Rectal smooth muscle tissue (tissue), 1 donor: ENCODE measurements around the gene TRIM22.
"Not testable (repeated sequence)": the region's sequence is repeated elsewhere in the genome, so short reads cannot be mapped to it uniquely, and the experiment has no call there.

Experiments
- H3K27ac ChIP-seq: one replicate; pipeline ENCODE4 v1.7.0; 2013; ENCODE audit warnings: low read depth, low read length, inconsistent platforms
- H3K27me3 ChIP-seq: one replicate; pipeline ENCODE4 v1.7.0; 2013; ENCODE audit warnings: low read length; ENCODE audit not compliant: control insufficient read depth, insufficient read depth
- H3K36me3 ChIP-seq: one replicate; pipeline ENCODE4 v1.7.0; 2013; ENCODE audit warnings: low read length; ENCODE audit not compliant: control insufficient read depth, insufficient read depth
- H3K4me1 ChIP-seq: one replicate; pipeline ENCODE4 v1.7.0; 2013; ENCODE audit warnings: low read length; ENCODE audit not compliant: control insufficient read depth, insufficient read depth
- H3K4me3 ChIP-seq: one replicate; pipeline ENCODE4 v1.7.0; 2013; ENCODE audit warnings: low read length
- H3K9ac ChIP-seq: one replicate; pipeline ENCODE4 v1.7.0; 2013; ENCODE audit warnings: low read length

The TRIM22 gene

GRCh38 chr11:5695580-5695979, 6.0 kb downstream of the TRIM22 start:
- Histone ChIP-seq H3K27me3 (no peaks in the 10 kb centered on the region), H3K27ac (no peak overlapping the region), H3K36me3 (peaks cover 11% of the 10 kb centered on the region), H3K9ac (no peak overlapping the region), H3K4me3 (no peak overlapping the region), H3K4me1 (no peaks in the 10 kb centered on the region)

DNA sequence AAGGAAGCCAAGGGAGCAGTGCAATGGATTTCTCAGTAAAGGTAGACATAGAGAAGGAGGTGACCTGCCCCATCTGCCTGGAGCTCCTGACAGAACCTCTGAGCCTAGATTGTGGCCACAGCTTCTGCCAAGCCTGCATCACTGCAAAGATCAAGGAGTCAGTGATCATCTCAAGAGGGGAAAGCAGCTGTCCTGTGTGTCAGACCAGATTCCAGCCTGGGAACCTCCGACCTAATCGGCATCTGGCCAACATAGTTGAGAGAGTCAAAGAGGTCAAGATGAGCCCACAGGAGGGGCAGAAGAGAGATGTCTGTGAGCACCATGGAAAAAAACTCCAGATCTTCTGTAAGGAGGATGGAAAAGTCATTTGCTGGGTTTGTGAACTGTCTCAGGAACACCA, 6.6 kb downstream of the TRIM22 start:
- Histone ChIP-seq H3K9ac (no peak overlapping the region), H3K36me3 (peaks cover 11% of the 10 kb centered on the region), H3K4me3 (no peak overlapping the region), H3K27me3 (no peaks in the 10 kb centered on the region), H3K27ac (no peak overlapping the region), H3K4me1 (no peaks in the 10 kb centered on the region)

DNA sequence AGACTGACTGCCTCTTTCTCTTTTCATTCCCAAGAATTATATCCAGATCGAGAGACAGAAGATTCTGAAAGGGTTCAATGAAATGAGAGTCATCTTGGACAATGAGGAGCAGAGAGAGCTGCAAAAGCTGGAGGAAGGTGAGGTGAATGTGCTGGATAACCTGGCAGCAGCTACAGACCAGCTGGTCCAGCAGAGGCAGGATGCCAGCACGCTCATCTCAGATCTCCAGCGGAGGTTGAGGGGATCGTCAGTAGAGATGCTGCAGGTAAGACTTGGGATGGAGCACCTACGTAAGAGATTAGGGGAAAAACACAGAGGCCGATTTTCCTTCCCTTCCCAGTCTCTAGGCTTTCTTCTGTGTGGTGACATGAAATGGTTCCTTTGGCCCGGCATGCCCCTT, 8.7 kb downstream of the TRIM22 start:
- no peaks in the 10 kb centered on the region for H3K4me1 ChIP-seq
- H3K4me3 ChIP-seq: no peak overlapping the region
- no peaks in the 10 kb centered on the region for H3K27me3 ChIP-seq
- H3K9ac ChIP-seq: no peak overlapping the region
- no peak overlapping the region for H3K27ac ChIP-seq
- peaks cover 11% of the 10 kb centered on the region for H3K36me3 ChIP-seq

DNA sequence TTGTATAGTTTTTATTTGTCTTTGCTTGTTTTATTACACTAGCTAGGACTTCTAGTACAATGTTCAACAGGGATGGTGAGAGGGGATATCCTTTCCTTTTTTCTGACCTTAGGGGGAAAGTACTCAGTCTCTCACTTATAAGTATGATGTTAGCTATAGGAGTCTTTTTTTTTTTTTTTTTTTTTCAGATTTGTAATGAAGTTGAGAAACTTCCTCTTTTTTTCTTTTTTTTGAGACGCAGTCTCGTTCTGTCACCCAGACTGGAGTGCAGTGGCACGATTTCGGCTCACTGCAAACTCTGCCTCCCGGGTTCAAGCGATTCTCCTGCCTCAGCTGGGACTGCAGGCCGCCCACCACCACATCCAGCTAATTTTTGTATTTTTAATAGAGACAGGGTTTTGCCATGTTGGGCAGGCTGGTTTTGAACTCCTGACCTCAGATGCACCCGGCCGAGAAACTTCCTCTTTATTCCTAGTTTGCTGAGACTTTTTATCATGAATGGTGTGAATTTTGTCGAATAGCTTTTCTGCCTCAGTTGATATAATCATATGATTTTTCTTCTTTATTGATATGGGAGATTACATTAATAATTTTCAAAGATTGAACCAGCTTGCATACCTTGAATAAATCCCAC, 10.9 kb downstream of the TRIM22 start:
- H3K36me3 ChIP-seq: peaks cover 11% of the 10 kb centered on the region

DNA sequence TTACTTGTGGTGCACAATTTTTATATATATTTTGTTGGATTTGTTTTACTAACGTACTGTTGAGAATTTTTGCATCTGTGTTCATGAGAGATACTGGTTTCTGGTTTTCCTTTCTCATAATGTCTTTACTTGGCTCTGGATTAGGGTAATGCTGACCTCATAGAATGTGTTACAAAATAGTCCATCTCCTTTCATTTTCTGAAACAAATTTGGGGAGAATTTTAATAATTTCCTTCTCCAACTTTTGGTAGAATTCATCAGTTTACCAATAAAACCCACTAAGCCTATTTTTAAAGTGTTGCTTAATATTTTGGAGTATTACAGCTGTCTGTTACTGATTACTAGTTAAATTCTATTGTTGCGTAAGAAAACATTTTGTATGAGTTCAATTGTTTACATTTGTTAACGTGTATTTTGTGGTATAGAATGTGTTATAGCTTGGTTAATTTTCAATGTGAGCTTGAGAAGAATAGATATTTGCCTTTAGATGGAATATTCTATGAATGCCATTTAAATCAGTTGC, 11.5 kb downstream of the TRIM22 start:
- Histone ChIP-seq H3K36me3 (peaks cover 10% of the 10 kb centered on the region), H3K27ac (no peak overlapping the region), H3K27me3 (no peaks in the 10 kb centered on the region), H3K4me1 (no peaks in the 10 kb centered on the region), H3K9ac (no peak overlapping the region), H3K4me3 (no peak overlapping the region)

More for the DNA sequence above, 10.9 kb downstream of the TRIM22 start:
- Histone ChIP-seq H3K27ac (no peak overlapping the region), H3K9ac (no peak overlapping the region), H3K27me3 (no peaks in the 10 kb centered on the region), H3K4me1 (no peaks in the 10 kb centered on the region), H3K4me3 (no peak overlapping the region)

- H3K4me3 ChIP-seq: no peak overlapping the region
- no peak overlapping the region for H3K27ac ChIP-seq
- no peak overlapping the region for H3K9ac ChIP-seq
- H3K27me3 ChIP-seq: no peaks in the 10 kb centered on the region
- peaks cover 5% of the 10 kb centered on the region for H3K36me3 ChIP-seq
- no peaks in the 10 kb centered on the region for H3K4me1 ChIP-seq
Observed at GRCh38 chr11:5703741-5704536, 14.3 kb downstream of the TRIM22 start.

- H3K9ac ChIP-seq: no peak overlapping the region
- H3K36me3 ChIP-seq: peaks cover 5% of the 10 kb centered on the region
- H3K4me1 ChIP-seq: no peaks in the 10 kb centered on the region
Observed at GRCh38 chr11:5705688-5706087, 16.1 kb downstream of the TRIM22 start.

GRCh38 chr11:5712507-5712906, 22.9 kb downstream of the TRIM22 start:
- Histone ChIP-seq H3K4me1 (no peaks in the 10 kb centered on the region), H3K36me3 (peaks cover 5% of the 10 kb centered on the region), H3K9ac (no peak overlapping the region), H3K4me3 (no peak overlapping the region), H3K27me3 (no peaks in the 10 kb centered on the region), H3K27ac (no peak overlapping the region)

More at GRCh38 chr11:5705688-5706087, 16.1 kb downstream of the TRIM22 start:
- H3K4me3 ChIP-seq: no peak overlapping the region
- H3K27ac ChIP-seq: no peak overlapping the region
- no peaks in the 10 kb centered on the region for H3K27me3 ChIP-seq

- Histone ChIP-seq H3K4me3 (no peak overlapping the region), H3K27me3 (no peaks in the 10 kb centered on the region), H3K36me3 (no peaks in the 10 kb centered on the region), H3K27ac (no peak overlapping the region), H3K9ac (no peak overlapping the region), H3K4me1 (no peaks in the 10 kb centered on the region)
Observed at GRCh38 chr11:5713695-5714094, 24.1 kb downstream of the TRIM22 start.

GRCh38 chr11:5716518-5716917, 26.9 kb downstream of the TRIM22 start:
- H3K9ac ChIP-seq, H3K27me3 ChIP-seq, H3K27ac ChIP-seq, H3K36me3 ChIP-seq, H3K4me1 ChIP-seq, H3K4me3 ChIP-seq: not testable (repeated sequence)

GRCh38 chr11:5719703-5720495, 30.3 kb downstream of the TRIM22 start:
- Histone ChIP-seq H3K36me3 (no peaks in the 10 kb centered on the region), H3K9ac (no peak overlapping the region), H3K27ac (no peak overlapping the region), H3K27me3 (no peaks in the 10 kb centered on the region), H3K4me3 (no peak overlapping the region), H3K4me1 (no peaks in the 10 kb centered on the region)

DNA sequence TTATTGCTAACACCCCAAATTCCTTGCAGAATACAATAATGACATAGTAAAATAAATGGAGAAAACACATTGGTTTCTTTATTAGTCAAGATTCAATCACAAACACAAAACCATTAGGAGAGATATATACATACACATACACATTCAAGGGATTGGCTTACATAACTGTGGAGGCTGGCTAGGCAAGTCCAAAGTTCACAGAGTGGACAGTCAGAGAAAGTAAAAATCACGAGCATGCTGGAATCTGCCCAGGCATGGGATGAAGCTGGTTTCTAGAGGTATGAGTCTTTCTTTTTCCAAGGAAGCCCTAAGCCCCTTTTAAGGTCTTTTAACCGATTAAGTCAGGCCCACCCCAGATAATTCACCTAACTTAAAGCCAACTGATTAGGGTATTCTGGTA, 33.0 kb downstream of the TRIM22 start:
- no peaks in the 10 kb centered on the region for H3K4me1 ChIP-seq
- H3K36me3 ChIP-seq: no peaks in the 10 kb centered on the region
- no peak overlapping the region for H3K27ac ChIP-seq
- no peaks in the 10 kb centered on the region for H3K27me3 ChIP-seq
- H3K4me3 ChIP-seq: no peak overlapping the region
- no peak overlapping the region for H3K9ac ChIP-seq
